Mucosa of stomach (tissue), 1 donor: Measurements from ENCODE around the gene PNMA1.
A peak's percentile ranks its signal among the peaks of the same experiment; 100 is the strongest.
"Not testable (repeated sequence)": the region's sequence is repeated elsewhere in the genome, so short reads cannot be mapped to it uniquely, and the experiment has no call there.

Source experiments
- H3K27me3 ChIP-seq: one replicate; pipeline ENCODE4 v1.7.0; 2013; ENCODE audit warnings: mild to moderate bottlenecking, low read length; ENCODE audit not compliant: control insufficient read depth, insufficient read depth
- H3K36me3 ChIP-seq: one replicate; pipeline ENCODE4 v1.7.0; 2013; ENCODE audit warnings: low read length; ENCODE audit not compliant: control insufficient read depth, insufficient read depth
- H3K4me1 ChIP-seq: one replicate; pipeline ENCODE4 v1.7.0; 2013; ENCODE audit warnings: mild to moderate bottlenecking, low read length; ENCODE audit not compliant: control insufficient read depth, insufficient read depth
- H3K4me3 ChIP-seq: one replicate; pipeline ENCODE4 v1.7.0; 2013; ENCODE audit warnings: low read length
- H3K9ac ChIP-seq: one replicate; pipeline ENCODE4 v1.7.0; 2013; ENCODE audit warnings: mild to moderate bottlenecking, low read length, moderate library complexity
- H3K9me3 ChIP-seq: one replicate; pipeline ENCODE4 v1.7.0; 2013; ENCODE audit warnings: mild to moderate bottlenecking, low read length, moderate library complexity; ENCODE audit not compliant: control insufficient read depth
- donor health status: Pancreatic carcinoma.

Gene PNMA1

DNA sequence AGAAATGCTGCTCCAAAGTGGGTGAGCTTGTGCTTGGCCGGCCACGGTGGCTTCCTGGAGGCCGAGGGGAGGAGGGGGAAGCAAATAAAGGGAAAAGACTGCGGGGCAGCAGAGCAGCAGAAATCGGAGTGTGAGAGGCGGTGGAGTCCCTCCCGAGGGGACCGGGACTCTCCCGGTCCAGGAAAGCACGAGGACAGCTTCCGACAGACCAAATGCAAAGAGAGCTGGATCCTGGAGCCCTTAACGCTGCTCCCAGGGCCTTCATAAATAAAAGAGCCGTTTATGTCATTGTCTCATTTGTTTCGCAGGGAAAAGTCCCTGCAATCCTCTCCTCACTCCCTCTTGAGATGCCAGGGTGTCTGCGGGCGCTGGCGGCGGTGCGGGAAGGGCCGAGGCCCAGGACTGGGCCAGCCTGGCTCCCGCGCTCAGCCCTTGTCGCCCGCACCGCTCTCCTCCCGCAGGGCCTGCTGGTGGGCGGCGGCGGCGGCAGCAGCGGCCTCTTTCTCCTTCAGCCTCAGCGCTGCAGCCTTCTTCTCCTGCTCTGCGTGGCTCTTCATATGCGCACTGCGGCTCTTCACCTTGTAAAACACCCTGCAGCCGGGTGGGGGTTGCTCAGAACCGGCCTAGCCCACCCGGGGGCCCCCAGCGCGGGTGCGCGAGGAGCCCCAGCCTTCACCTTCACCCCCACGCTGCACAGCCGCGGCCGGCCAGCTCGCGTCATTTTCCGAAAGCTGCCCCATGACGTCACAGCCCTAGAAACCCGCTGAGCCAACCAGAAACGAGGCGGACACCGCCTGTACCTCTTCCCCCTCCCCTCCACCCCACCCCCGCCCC is 4.5 kb upstream of the PNMA1 start:
- Histone ChIP-seq H3K36me3 (peaks cover 25% of the 10 kb centered on the region), H3K9me3 (no peaks in the 10 kb centered on the region), H3K4me3 (no peak overlapping the region), H3K9ac (no peak overlapping the region), H3K27me3 (no peaks in the 10 kb centered on the region), H3K4me1 (peaks cover 12% of the 10 kb centered on the region)

DNA sequence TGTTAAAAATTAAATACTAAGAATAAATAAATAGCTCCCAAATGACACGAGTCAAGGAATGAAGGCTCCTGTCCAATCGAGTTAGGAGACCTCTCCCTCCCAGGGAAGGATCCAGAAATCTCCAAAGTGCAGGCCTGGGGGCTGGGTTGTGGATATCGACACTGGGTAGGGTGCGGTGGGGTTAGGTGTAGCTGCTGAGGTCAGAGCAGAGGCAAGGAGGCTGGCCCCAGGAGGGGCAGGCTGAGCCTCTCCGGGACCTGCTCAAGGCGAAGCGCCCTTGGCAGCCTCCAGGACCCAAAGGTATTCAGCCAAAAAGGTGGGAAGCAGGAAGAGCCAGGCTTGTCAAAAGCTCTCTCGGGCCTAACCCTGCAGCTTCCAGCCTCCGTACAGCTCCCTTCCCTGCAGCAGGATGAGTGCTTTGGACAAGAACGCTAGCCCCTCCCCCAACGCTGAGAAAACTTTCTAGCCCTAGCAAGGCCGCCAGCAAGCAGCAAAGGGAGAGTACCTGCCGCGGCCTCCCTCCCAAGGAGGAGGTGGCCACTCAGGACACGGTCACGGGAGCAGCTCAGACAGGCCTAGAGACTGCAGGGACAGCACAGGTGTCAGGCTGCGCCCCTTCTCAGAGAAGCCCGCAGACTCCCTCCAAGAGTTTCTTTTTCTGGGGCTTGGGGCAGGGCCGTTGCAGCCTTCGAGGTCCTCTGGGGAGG is 3.7 kb upstream of the PNMA1 start:
- Histone ChIP-seq H3K4me1 (peaks cover 13% of the 10 kb centered on the region), H3K36me3 (peaks cover 25% of the 10 kb centered on the region), H3K9ac (no peak overlapping the region), H3K27me3 (no peaks in the 10 kb centered on the region), H3K9me3 (no peaks in the 10 kb centered on the region), H3K4me3 (no peak overlapping the region)

DNA sequence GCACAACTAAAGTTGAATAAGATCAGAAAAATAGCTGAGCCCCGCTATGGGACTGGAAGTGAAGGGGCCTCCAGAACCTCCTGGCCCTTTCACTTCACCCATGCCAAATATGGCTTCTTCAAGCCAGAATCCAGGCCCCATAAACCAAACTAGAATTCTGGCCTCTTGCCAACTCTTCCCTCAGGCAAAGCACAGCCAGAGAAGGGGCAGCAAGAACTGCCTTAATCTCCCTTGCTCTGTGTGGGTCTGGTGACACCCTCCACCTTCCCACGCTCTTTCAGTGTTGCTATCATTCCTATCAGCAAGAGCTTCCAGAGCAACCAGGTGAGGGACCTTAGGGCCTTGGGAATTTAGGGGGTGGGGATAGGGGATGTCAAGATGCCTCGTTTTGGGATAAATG is 3.1 kb upstream of the PNMA1 start:
- Histone ChIP-seq H3K27me3 (no peaks in the 10 kb centered on the region), H3K36me3 (peaks cover 20% of the 10 kb centered on the region), H3K9me3 (no peaks in the 10 kb centered on the region), H3K4me1 (peaks cover 19% of the 10 kb centered on the region), H3K4me3 (no peak overlapping the region), H3K9ac (no peak overlapping the region)

DNA sequence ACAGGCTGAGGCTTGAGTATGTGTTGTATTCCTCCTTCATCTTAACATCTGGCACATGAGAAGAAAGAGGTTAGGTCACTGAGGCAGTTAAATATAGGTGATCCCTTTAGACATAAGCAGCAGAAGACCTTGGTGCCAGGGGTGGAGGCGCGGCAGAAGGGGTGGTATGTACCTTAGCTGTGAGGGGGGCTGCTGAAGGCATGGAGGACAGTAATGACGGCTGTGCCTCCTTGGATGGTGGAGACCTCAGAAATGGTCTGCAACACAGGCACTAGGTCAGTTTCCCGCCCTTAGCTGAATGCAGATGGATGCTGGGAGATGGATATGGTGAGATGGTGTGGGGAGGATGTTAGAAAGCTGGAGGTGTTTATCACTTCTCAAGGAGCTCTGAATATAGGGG is 1.5 kb upstream of the PNMA1 start:
- H3K36me3 ChIP-seq = peaks cover 13% of the 10 kb centered on the region
- H3K27me3 ChIP-seq = no peaks in the 10 kb centered on the region
- no peak overlapping the region for H3K4me3 ChIP-seq
- peaks cover 20% of the 10 kb centered on the region for H3K4me1 ChIP-seq
- no peaks in the 10 kb centered on the region for H3K9me3 ChIP-seq
- H3K9ac ChIP-seq = no peak overlapping the region

DNA sequence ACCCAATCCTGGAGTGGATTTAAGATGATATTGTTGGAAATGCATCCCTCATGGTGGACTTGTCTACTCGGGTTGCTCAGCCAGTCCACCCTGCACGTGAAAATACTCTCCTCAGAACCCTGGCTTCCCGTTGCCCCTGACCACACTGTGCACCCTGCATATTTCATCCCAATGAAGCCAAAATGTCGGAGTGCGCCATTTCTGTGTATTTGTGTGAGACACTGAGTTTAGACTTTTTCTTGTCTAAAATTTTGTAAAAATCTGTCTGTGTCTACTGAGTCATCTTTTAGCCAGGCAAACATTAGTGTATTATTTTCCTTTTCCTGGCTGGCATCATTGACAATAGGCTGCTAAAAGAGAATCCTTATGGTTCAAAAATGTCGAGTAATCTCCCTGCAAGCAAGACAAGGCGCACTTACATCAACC is 485 bp upstream of the PNMA1 start:
- Histone ChIP-seq H3K9me3 (no peaks in the 10 kb centered on the region), H3K4me1 (peaks cover 20% of the 10 kb centered on the region), H3K4me3 (no peak overlapping the region), H3K27me3 (no peaks in the 10 kb centered on the region), H3K36me3 (peaks cover 11% of the 10 kb centered on the region), H3K9ac (peak overlapping the region; percentile 74)

DNA sequence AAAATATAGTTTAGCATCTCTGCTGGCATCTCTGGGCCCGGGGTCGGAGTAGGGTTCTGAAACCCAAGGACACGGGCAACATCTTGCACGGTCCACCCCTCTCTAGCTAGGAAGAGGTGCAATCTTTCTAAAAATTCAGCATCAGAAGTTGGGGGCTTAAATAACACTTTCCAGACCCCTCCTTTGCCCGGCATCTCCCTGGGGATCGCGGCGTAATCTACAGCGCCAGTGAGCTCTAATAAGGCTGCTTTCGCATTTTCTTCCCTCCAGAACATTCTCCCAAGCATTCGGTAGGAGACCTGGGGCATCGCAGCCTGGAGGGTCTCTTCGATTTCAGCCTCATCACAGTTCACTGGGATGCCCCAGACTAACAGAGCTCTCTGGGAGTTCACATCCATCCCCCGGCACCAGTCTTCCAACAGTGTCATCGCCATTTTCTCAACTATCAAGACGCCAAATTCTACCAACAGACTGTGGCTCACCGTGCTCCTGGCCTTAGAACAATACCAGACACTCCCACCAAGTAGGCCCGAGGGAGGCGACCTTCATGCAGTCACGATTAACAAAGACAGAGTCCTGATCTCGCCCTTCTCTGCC is 880 bp downstream of the PNMA1 start:
- Histone ChIP-seq H3K9me3 (no peaks in the 10 kb centered on the region), H3K9ac (peak overlapping the region; percentile 74), H3K4me1 (peaks cover 20% of the 10 kb centered on the region), H3K4me3 (peak overlapping the region; percentile 85), H3K36me3 (peaks cover 7% of the 10 kb centered on the region), H3K27me3 (no peaks in the 10 kb centered on the region)

DNA sequence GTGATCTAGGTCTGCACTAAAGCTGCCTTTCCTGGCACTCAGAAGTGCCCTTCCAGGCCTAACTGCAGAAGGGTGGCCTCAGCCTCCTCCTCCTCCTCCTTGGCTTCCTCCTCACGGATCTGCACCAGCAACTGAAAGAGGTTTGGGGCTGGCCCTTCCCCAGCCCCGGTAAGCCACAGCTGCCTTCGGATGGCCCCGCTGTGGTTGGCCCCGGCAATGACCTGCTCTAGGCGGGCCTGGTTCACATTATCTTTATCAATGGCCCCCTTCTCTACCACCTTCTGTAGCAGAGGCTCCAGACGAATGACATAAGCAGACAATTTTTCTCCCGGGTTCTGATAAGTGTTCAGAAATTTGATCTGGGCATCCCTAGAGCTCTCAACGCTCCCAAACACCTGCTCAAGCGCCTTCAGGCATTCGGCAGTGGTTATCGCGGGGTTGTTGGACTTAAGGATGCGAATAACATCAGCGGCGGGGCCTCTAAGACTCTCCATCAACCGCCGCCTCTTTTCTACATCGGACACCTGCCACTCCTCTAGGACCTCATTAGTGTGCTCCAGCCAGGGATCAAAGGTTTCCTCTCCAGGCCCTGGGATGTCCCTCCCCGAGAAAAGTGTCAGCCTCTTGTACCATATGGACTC is 1.5 kb downstream of the PNMA1 start:
- Histone ChIP-seq H3K27me3 (no peaks in the 10 kb centered on the region), H3K9ac (peak overlapping the region; percentile 74), H3K36me3 (peaks cover 7% of the 10 kb centered on the region), H3K4me1 (peaks cover 20% of the 10 kb centered on the region), H3K4me3 (peak overlapping the region; percentile 85), H3K9me3 (no peaks in the 10 kb centered on the region)

DNA sequence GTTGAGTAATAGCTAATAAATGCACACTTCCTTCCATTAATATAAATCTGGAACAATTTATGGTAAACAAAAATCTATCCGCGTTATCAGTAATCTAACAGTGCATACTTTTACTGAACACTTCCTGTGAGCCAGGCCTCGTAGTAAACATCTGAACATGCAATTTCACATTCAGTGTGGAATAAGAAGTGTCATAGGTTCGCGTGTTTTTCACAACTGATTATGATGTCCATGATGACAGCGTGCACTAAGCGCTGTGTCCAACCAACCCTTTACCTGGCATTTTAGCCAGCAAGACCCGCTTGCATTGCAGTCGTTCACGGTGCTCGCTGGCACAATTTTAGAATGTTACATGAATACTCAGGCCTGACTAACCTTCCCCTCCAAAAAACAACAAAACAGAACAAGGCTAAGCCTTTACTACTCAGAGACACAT is 2.1 kb downstream of the PNMA1 start:
- peaks cover 20% of the 10 kb centered on the region for H3K4me1 ChIP-seq
- H3K27me3 ChIP-seq = no peaks in the 10 kb centered on the region
- peak overlapping the region; percentile 22 for H3K4me3 ChIP-seq
- no peaks in the 10 kb centered on the region for H3K9me3 ChIP-seq
- H3K36me3 ChIP-seq = peaks cover 2% of the 10 kb centered on the region
- peak overlapping the region; percentile 74 for H3K9ac ChIP-seq

DNA sequence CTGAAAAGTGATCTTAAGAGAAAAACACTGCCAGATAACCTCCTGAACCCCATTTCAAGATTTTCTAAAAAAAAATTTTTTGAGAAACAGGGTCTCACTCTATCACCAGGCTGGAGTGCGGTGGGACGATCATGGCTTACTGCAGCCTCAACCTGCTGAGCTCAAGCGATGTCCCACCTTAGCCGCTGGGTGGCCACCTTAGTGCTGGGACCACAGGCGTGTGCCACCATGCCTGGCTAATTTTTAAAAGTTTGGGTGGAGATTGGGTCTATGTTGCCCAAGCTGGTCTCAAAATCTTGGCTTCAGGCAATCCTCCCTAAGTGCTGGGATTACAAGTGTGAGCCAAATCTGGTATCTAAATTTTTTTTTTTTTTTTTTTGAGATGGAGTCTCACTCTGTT is 3.4 kb downstream of the PNMA1 start:
- Histone ChIP-seq H3K4me1 (peaks cover 20% of the 10 kb centered on the region), H3K36me3 (no peaks in the 10 kb centered on the region), H3K27me3 (no peaks in the 10 kb centered on the region), H3K9me3 (no peaks in the 10 kb centered on the region), H3K9ac (no peak overlapping the region), H3K4me3 (no peak overlapping the region)

DNA sequence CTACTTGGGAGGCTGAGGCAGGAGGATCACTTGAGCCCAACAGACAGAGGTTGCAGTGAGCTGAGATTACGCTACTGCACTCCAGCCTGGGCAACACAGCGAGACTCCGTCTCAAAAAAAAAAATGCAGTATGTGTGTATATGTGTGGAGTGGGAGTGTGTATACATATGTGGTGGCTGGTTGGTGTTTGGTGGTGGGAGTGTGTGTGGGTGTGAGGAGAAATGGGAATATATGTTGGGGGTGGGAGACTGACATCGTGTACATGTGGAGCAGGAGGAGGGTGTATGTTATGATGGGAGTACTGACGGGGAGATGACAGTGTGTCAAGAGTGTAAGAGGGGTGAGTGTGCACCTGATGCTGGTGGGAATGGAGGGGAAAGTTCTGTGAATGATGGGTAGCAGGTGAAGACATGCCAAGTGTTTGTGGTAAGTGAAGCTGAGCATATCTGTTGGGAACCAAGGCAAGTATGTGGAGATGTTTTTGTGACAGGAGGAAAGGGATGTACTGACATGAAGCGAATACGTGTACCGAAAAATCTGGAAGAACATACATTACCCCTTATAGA is 4.2 kb downstream of the PNMA1 start:
- H3K27me3 ChIP-seq = no peaks in the 10 kb centered on the region
- no peaks in the 10 kb centered on the region for H3K9me3 ChIP-seq
- H3K9ac ChIP-seq = no peak overlapping the region
- no peaks in the 10 kb centered on the region for H3K36me3 ChIP-seq
- peaks cover 20% of the 10 kb centered on the region for H3K4me1 ChIP-seq
- no peak overlapping the region for H3K4me3 ChIP-seq

DNA sequence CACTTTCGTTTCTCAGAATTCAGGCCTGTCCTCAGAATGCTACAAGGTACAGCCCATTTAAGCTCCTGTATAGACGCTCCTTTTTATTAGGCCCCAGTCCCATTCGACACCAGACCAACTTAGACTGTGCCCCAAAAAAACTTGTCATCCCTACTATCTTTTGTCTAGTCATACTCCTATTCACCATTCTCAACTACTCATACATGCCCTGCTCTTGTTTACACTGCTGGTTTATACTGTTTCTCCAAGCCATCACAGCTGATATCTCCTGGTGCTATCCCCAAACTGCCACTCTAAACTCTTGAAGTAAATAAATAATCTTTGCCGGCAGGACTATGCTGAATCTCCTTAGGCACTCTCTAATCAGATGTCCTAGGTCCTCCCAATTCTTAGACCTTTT is 6.1 kb downstream of the PNMA1 start:
- H3K27me3 ChIP-seq, H3K36me3 ChIP-seq, H3K9ac ChIP-seq, H3K9me3 ChIP-seq, H3K4me3 ChIP-seq, H3K4me1 ChIP-seq: not testable (repeated sequence)
